HUES6 (cell line): ENCODE results near the gene KIF1A.

Experiments used
- H3K27ac ChIP-seq: 2 replicates; pipeline ENCODE4 v1.7.0; 2013; ENCODE audit warnings: low read depth, mild to moderate bottlenecking, low read length, inconsistent platforms
- H3K27me3 ChIP-seq: 2 replicates; pipeline ENCODE4 v1.6.1; 2013; ENCODE audit warnings: low read length; ENCODE audit not compliant: control insufficient read depth, insufficient read depth
- H3K36me3 ChIP-seq: 2 replicates; pipeline ENCODE4 v1.6.1; 2013; ENCODE audit warnings: low read length; ENCODE audit not compliant: control insufficient read depth, insufficient read depth
- H3K4me1 ChIP-seq: 2 replicates; pipeline ENCODE4 v1.6.1; 2013; ENCODE audit warnings: low read length; ENCODE audit not compliant: control insufficient read depth, insufficient read depth
- H3K4me3 ChIP-seq: 2 replicates; pipeline ENCODE4 v1.5.1; 2013; ENCODE audit warnings: low read depth, low read length
- H3K9ac ChIP-seq: one replicate; pipeline ENCODE4 v1.6.1; 2013; ENCODE audit warnings: mild to moderate bottlenecking, low read length
- H3K9me3 ChIP-seq: 2 replicates; pipeline ENCODE4 v1.6.1; 2013; ENCODE audit warnings: low read depth, low read length; ENCODE audit not compliant: control insufficient read depth, insufficient read depth

The KIF1A gene

DNA sequence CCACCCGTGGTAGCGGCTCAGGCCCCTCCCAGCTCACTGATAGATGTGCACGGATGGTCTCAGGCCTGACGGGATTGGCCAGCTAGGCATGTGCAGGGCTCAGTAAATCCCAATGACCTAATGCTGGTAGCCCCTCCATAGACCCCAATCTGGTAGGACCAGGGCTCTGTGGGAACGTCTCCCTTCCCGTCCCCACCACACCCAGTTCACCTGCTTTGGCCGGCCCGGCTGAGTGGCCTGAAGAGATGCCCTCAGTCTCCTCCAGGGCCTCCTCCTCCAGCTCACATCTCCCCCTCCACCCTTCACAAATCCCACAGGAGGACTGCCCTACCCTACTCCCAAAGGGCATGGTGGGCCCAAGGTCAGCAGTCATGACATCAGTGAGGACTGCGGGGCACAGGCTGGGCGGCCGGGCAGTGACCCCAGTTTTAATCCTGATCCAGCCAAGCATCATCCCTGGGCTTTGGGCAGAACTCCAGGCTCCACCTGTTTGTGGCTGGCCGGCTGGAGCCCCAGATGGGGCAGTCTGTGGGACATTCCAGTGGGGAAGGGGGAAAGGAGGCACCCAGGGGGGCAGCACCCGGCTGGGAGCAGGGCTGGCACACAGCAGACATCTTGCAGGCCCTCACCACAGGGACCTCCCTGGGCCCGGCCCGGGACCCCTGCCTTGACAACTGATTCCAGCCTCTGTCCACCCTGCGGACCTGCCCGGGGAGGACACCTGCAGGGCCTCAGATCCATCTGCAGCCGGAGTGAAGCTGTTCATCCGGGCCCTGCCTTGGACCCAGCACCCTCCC lies 2.3 kb downstream of the KIF1A start:
- peaks cover 44% of the 10 kb centered on the region for H3K27me3 ChIP-seq
- H3K27ac ChIP-seq, result no peak overlapping the region
- H3K9me3 ChIP-seq, result 0 out of 2 replicates have a peak, but pooled peaks cover under 1% of the 10 kb centered on the region
- peak overlapping the region; percentile 84 for H3K9ac ChIP-seq
- H3K36me3 ChIP-seq, result peaks cover 17% of the 10 kb centered on the region
- H3K4me1 ChIP-seq, result peaks cover 7% of the 10 kb centered on the region
- peak overlapping the region; percentile 80 for H3K4me3 ChIP-seq

DNA sequence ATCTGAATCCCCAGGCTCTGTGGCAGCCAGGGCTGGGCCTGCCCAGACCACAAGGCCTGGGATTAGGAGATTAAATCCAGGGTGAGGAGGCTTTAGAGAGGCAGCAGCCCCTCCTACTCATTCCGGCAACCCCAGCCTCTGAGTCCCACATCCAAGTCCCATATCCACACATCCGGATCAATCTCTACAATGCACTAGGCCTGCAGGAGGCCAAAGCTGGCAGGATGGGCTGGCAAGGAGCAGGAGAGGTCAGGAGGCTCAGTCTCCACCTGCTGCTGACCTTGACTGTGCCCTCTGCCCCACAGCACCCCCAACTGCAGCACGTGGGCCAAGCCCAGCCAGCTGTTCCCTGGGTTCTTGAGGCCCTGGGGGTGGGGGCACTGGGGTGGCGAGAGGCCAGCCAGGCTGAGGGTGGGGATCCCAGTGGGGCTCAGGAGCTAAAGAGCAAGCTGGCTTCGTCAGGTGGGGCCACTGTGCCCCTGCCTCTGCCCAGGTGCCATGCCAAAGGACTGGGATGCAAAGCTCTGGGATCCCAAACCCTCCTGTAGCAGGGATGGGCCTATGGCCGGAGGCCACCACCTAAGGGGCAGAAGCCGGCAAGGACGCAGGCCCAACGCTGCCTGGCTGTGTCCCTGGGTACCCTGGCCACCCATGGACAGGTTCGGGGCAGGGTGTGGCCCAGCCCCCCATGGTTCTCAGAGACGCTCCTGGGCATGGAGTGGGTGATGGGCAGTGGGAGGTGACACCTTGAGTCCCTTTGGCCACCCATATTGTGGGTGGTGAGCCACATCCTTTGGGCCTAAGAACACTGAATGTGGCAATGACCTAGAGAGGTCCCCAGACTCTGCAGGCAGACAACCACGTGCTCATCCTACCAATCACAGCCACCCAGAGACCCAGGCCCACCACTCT lies 3.2 kb downstream of the KIF1A start:
- peaks cover 24% of the 10 kb centered on the region for H3K36me3 ChIP-seq
- H3K27me3 ChIP-seq, result peaks cover 36% of the 10 kb centered on the region
- H3K9me3 ChIP-seq, result 0 out of 2 replicates have a peak, but pooled peaks cover 2% of the 10 kb centered on the region
- no peak overlapping the region for H3K4me3 ChIP-seq
- no peak overlapping the region for H3K27ac ChIP-seq
- peaks cover 7% of the 10 kb centered on the region for H3K4me1 ChIP-seq
- no peak overlapping the region for H3K9ac ChIP-seq

DNA sequence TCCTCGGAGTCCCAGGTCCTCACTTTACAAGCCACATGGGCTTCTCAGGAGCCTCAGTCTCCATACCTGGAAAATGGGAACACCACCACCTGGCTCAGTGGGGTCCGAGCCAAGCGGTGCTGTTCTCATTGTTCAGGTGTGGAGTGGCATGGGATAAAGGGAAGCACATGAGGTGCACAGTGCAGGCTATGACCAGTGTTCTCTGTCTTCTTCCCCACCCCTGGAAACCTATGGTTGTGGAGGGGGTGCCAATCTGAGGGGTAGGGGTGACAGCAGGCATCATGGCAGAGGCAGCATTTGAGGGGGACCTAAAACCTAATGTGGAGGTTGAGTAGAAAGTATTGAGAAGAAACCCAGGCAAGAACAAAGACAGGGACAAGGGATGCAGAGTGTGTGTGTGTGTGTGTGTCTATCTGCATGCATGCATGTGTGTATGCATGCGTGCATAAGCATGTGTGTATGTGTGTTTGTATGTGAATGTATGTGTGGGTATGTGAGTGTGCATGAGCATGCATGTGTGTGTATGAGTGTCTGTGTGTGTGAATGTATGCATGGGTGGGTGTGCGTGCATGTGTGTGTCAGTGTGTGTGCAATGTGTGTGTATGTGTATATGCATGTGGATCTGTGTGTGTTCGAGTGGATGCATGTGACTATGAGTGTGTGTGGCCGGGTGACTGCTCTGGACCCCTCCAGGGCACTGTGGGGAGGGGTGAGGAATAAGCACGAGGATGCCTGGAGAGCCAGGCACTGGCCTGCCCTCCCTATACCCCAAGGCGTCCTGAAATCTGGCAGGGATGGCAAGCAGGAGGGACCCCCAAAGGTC lies 4.0 kb downstream of the KIF1A start:
- Histone ChIP-seq H3K4me1 (peaks cover 7% of the 10 kb centered on the region), H3K9ac (no peak overlapping the region), H3K36me3 (peaks cover 28% of the 10 kb centered on the region), H3K27ac (no peak overlapping the region), H3K4me3 (no peak overlapping the region), H3K27me3 (peaks cover 27% of the 10 kb centered on the region), H3K9me3 (0 out of 2 replicates have a peak, but pooled peaks cover 2% of the 10 kb centered on the region)

DNA sequence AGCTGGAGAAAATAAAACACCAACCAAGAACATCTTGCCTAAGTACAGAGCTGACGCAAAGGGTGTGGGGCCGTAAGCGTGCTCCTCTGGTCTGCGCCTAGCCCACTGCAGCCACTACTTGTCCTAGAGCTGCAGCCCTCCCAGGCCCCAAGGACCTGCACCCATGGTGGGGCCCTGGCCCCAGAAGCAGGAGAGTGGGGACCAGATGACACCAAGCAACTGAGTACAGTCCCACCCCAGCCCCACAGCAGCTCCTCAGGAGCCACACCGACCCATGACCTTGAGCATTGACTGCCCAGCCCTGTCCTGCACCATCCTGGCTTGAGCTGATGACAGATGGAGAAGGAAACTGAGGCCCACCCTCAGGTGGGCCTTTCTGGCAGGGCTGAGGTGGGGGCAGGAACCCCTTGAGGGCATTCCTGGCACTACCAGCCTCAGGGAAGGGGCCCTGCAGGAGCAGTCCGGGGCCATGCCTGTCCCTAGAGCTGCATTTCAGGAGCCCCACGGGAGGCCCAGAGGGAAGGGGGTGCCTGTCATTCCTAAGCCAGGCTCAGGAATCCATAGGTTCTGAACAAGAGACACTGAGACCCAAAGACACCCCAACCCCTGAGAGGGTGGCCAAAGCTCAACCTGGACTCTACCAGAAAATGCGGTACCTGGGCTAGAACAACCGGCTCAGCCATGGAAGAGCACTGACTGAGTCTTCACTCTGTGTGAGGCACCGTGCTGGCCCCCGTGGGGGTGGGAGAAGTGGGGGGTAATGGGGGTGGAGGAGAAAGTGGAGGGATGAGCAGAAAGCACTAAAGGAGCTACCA lies 4.9 kb downstream of the KIF1A start:
- Histone ChIP-seq H3K27me3 (peaks cover 23% of the 10 kb centered on the region; the same call in 1 of the 2 replicates), H3K4me3 (no peak overlapping the region), H3K4me1 (peaks cover 7% of the 10 kb centered on the region), H3K36me3 (peaks cover 33% of the 10 kb centered on the region), H3K9me3 (0 out of 2 replicates have a peak, but pooled peaks cover 2% of the 10 kb centered on the region), H3K27ac (no peak overlapping the region), H3K9ac (no peak overlapping the region)

GRCh38 chr2:240814280-240814679 lies 5.7 kb downstream of the KIF1A start:
- Histone ChIP-seq H3K4me3 (no peak overlapping the region), H3K27ac (no peak overlapping the region), H3K4me1 (peaks cover 7% of the 10 kb centered on the region), H3K9ac (no peak overlapping the region), H3K27me3 (peaks cover 18% of the 10 kb centered on the region; the same call in 1 of the 2 replicates), H3K9me3 (0 out of 2 replicates have a peak, but pooled peaks cover 2% of the 10 kb centered on the region), H3K36me3 (peaks cover 33% of the 10 kb centered on the region)

GRCh38 chr2:240813231-240813921 lies 6.6 kb downstream of the KIF1A start:
- Histone ChIP-seq H3K4me1 (peaks cover 3% of the 10 kb centered on the region), H3K36me3 (peaks cover 33% of the 10 kb centered on the region), H3K27ac (no peak overlapping the region), H3K4me3 (no peak overlapping the region), H3K27me3 (peaks cover 14% of the 10 kb centered on the region; the same call in 1 of the 2 replicates), H3K9me3 (0 out of 2 replicates have a peak, but pooled peaks cover 2% of the 10 kb centered on the region), H3K9ac (no peak overlapping the region)

GRCh38 chr2:240812721-240813120 lies 7.3 kb downstream of the KIF1A start:
- no peak overlapping the region for H3K9ac ChIP-seq
- H3K9me3 ChIP-seq, result 0 out of 2 replicates have a peak, but pooled peaks cover 2% of the 10 kb centered on the region
- H3K27ac ChIP-seq, result no peak overlapping the region
- no peak overlapping the region for H3K4me3 ChIP-seq
- H3K4me1 ChIP-seq, result no peaks in the 10 kb centered on the region; the same call in 1 of the 2 replicates
- H3K27me3 ChIP-seq, result peaks cover 7% of the 10 kb centered on the region; the same call in 1 of the 2 replicates
- H3K36me3 ChIP-seq, result peaks cover 33% of the 10 kb centered on the region

- H3K27me3 ChIP-seq, result peaks cover 3% of the 10 kb centered on the region; the same call in 1 of the 2 replicates
- H3K9ac ChIP-seq, result no peak overlapping the region
- no peak overlapping the region for H3K4me3 ChIP-seq
- H3K9me3 ChIP-seq, result 0 out of 2 replicates have a peak, but pooled peaks cover 2% of the 10 kb centered on the region
- no peaks in the 10 kb centered on the region for H3K4me1 ChIP-seq
- H3K27ac ChIP-seq, result no peak overlapping the region
- peaks cover 33% of the 10 kb centered on the region for H3K36me3 ChIP-seq
Observed at GRCh38 chr2:240812301-240812680, 7.7 kb downstream of the KIF1A start.

- H3K4me3 ChIP-seq, result no peak overlapping the region
- no peaks in the 10 kb centered on the region for H3K27me3 ChIP-seq
- H3K9ac ChIP-seq, result no peak overlapping the region
- H3K36me3 ChIP-seq, result peaks cover 32% of the 10 kb centered on the region
- H3K9me3 ChIP-seq, result 0 out of 2 replicates have a peak, but pooled peaks cover 2% of the 10 kb centered on the region
- H3K27ac ChIP-seq, result no peak overlapping the region
- H3K4me1 ChIP-seq, result no peaks in the 10 kb centered on the region
Observed at GRCh38 chr2:240811346-240812300, 8.4 kb downstream of the KIF1A start.
